Natural killer cell (primary cell): ENCODE data around the gene BCL7B. TPM values are rescaled to one million over a fixed set of nuclear protein-coding genes. Genes with fewer than 3 reads are reported as not detected.

Experiments used
- ATAC-seq, 3 donors: fragments of 150-1000 bp in 2 of 3; fragments of 200-7000 bp in 1 of 3; cut with Tn5 transposase; 1 replicate in 1 of 3; 2 replicates in 2 of 3; pipeline ENCODE4 v1.10.0; 2021; ENCODE audit warnings: mild to moderate bottlenecking in 2 of 3, moderate library complexity in 2 of 3
- DNase-seq, 2 donors: peaks; one replicate each; pipeline versions ENCODE4 v3.0.0 to v3.0.0-alpha.2; 2013 to 2021; ENCODE audit warnings: mixed read lengths in 1 of 2
- H3K27ac ChIP-seq: one replicate; pipeline ENCODE4 v1.5.1; 2013; ENCODE audit warnings: mild to moderate bottlenecking, low read length
- H3K27me3 ChIP-seq: one replicate; pipeline ENCODE4 v1.6.1; 2013; ENCODE audit warnings: low read length; ENCODE audit not compliant: control insufficient read depth, insufficient read depth
- H3K36me3 ChIP-seq: one replicate; pipeline ENCODE4 v1.6.1; 2013; ENCODE audit warnings: low read length; ENCODE audit not compliant: control insufficient read depth, insufficient read depth
- H3K4me1 ChIP-seq: one replicate; pipeline ENCODE4 v1.6.1; 2013; ENCODE audit warnings: low read length; ENCODE audit not compliant: control insufficient read depth, insufficient read depth
- H3K4me3 ChIP-seq: one replicate; pipeline ENCODE4 v1.5.1; 2013; ENCODE audit warnings: low read length
- H3K9me3 ChIP-seq: one replicate; pipeline ENCODE4 v1.6.1; 2013; ENCODE audit warnings: low read length; ENCODE audit not compliant: control insufficient read depth, insufficient read depth
- H3K27ac Mint-ChIP-seq, 2 donors: one replicate each; pipeline ENCODE4 v1.8.0; 2022; ENCODE audit warnings: mild to moderate bottlenecking in 2 of 2, mixed read lengths in 2 of 2, moderate library complexity in 1 of 2
- H3K27me3 Mint-ChIP-seq, 2 donors: one replicate each; pipeline ENCODE4 v1.8.0; 2022; ENCODE audit warnings: low read depth in 2 of 2, mixed read lengths in 2 of 2
- H3K36me3 Mint-ChIP-seq: one replicate; pipeline ENCODE4 v1.8.0; 2022; ENCODE audit warnings: mixed read lengths
- H3K4me1 Mint-ChIP-seq, 2 donors: one replicate each; pipeline ENCODE4 v1.8.0; 2022; ENCODE audit warnings: mixed read lengths in 2 of 2
- H3K4me3 Mint-ChIP-seq: one replicate; pipeline ENCODE4 v1.8.0; 2022; ENCODE audit warnings: mild to moderate bottlenecking, moderate library complexity, mixed read lengths
- H3K9me3 Mint-ChIP-seq, 2 donors: one replicate each; pipeline ENCODE4 v1.8.0; 2022; ENCODE audit warnings: mixed read lengths in 2 of 2
- WGBS: methylation state at CpG from one replicate; pipeline ENCODE4 v1.1.7; 2013; ENCODE audit warnings: missing lambda C conversion rate; ENCODE audit not compliant: insufficient coverage; 5-methylcytosine and 5-hydroxymethylcytosine counted together
- intact Hi-C: fragments of 100-400 bp; cut with micrococcal nuclease; formaldehyde crosslinking; loops from one replicate; pipeline ENCODE4 v1.14.2; 2022
- total RNA-seq, 4 donors: library from RNA; stranded (reverse); fragments of 120-200 nt in 1 of 4; gene quantifications; one replicate each; pipeline versions ENCODE4 v1.2.3 to v1.2.4, GENCODE V29; 2013 to 2022
- TF ChIP-seq, protein P1 (sequence below): fragments of 200-600 bp; IDR thresholded peaks from one replicate; pipeline ENCODE4 v1.8.0; 2022; ENCODE audit warnings: antibody characterized with exemption

BCL7B gene
- total RNA-seq, 3 donors from 2014 or later (not counting 1 experiment from before 2014, with no cell fraction given): 109 to 131 (median 120) TPM

DNA sequence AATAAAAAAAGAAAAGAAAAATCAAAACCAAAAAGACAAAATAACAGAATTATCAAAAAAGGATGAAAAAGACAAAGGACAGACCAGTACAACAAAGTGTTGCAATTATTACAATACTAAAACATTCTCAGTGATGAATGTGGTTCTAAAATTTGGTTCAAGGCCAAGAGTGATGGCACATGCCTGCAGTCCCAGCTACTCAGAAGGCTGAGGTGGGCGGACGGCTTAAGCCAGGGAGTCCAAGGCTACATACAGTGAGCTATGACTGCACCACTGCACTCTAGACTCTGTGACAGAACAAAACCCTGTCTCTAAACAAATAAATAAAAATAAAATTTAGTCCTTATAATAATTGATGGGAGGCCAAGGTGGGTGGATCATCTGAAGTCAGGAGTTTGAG is 49.9 kb downstream of the BCL7B start:
- Histone ChIP-seq H3K9me3 (no peaks in the 10 kb centered on the region), H3K36me3 (peaks cover 57% of the 10 kb centered on the region), H3K27me3 (no peaks in the 10 kb centered on the region), H3K4me1 (no peaks in the 10 kb centered on the region), H3K27ac (no peak overlapping the region), H3K4me3 (no peak overlapping the region)
- WGBS: 100% methylated on average over 2 of the region's 2 CpGs
- H3K27me3 Mint-ChIP-seq: no peaks in the 10 kb centered on the region
- no peak for DNase-seq
- peak overlapping the region in 1 of 2 donors; percentile 12 for H3K27ac Mint-ChIP-seq
- no peaks in the 10 kb centered on the region for H3K9me3 Mint-ChIP-seq
- intact Hi-C loops: no loop called here
- H3K4me1 Mint-ChIP-seq: peaks cover 17 to 26% of the 10 kb centered on the region in 2 donors
- ATAC-seq: no peak
- no peak overlapping the region for H3K4me3 Mint-ChIP-seq
- H3K36me3 Mint-ChIP-seq: peaks cover 7% of the 10 kb centered on the region
- TF ChIP-seq, protein P1, sequence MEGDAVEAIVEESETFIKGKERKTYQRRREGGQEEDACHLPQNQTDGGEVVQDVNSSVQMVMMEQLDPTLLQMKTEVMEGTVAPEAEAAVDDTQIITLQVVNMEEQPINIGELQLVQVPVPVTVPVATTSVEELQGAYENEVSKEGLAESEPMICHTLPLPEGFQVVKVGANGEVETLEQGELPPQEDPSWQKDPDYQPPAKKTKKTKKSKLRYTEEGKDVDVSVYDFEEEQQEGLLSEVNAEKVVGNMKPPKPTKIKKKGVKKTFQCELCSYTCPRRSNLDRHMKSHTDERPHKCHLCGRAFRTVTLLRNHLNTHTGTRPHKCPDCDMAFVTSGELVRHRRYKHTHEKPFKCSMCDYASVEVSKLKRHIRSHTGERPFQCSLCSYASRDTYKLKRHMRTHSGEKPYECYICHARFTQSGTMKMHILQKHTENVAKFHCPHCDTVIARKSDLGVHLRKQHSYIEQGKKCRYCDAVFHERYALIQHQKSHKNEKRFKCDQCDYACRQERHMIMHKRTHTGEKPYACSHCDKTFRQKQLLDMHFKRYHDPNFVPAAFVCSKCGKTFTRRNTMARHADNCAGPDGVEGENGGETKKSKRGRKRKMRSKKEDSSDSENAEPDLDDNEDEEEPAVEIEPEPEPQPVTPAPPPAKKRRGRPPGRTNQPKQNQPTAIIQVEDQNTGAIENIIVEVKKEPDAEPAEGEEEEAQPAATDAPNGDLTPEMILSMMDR: no peak

DNA sequence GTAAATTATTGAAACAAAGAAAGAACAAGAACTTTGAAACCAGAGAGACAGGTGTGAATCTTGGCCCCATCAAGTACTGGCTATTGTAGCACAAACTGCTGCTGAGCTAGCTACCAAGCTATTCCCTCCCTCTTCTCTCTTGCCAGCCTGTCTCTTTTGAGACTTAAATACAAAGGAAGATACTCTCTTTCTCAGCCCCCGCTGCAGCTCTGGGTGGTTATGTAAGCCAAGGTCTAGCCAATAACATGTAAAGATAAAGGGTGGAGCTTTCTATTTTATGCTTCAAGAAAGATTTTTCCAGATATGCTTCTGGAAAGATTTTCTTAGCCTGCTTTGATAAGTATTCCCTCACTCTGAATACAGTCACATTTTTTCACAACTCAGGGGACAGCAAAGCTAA is 52.6 kb downstream of the BCL7B start:
- intact Hi-C loops: no loop called here
- Histone ChIP-seq H3K27me3 (no peaks in the 10 kb centered on the region), H3K4me1 (no peaks in the 10 kb centered on the region), H3K36me3 (peaks cover 61% of the 10 kb centered on the region), H3K27ac (no peak overlapping the region), H3K9me3 (no peaks in the 10 kb centered on the region), H3K4me3 (no peak overlapping the region)
- Mint-ChIP-seq H3K4me3 (no peak overlapping the region), H3K27ac (no peak overlapping the region), H3K9me3 (no peaks in the 10 kb centered on the region), H3K27me3 (no peaks in the 10 kb centered on the region), H3K4me1 (peaks cover 13 to 20% of the 10 kb centered on the region in 2 donors), H3K36me3 (peaks cover 7% of the 10 kb centered on the region)
- no CpG with 5 or more reads among the region's 1 CpG for WGBS
- TF ChIP-seq, protein P1: no peak
- no peak for DNase-seq
- ATAC-seq: no peak

DNA sequence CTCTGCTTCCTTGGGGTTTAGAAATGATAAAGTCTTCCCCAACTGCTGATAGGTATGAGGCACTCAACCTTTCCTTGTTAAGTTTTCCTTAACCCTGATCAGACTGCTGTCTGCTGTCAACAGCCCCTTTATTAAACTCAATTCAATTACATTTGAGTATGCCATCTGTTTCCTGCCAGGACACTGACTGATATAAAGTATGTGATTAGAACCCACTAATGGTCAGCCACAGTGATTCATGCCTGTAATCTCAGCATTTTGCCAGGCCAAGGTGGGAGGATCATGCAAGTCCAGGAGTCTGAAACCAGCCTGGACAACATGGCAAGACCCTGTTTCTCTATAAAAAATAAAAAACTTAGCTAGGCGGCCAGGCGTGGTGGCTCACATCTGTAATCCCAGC is 53.5 kb downstream of the BCL7B start:
- intact Hi-C loops: no loop called here
- Mint-ChIP-seq H3K9me3 (no peaks in the 10 kb centered on the region), H3K4me1 (peaks cover 13 to 20% of the 10 kb centered on the region in 2 donors), H3K36me3 (peaks cover 7% of the 10 kb centered on the region), H3K27ac (no peak overlapping the region), H3K4me3 (no peak overlapping the region), H3K27me3 (no peaks in the 10 kb centered on the region)
- no peaks in the 10 kb centered on the region for H3K27me3 ChIP-seq
- no peak overlapping the region for H3K27ac ChIP-seq
- no peaks in the 10 kb centered on the region for H3K9me3 ChIP-seq
- 98% methylated on average over 2 of the region's 2 CpGs for WGBS
- no peak overlapping the region for H3K4me3 ChIP-seq
- H3K36me3 ChIP-seq: peaks cover 64% of the 10 kb centered on the region
- ATAC-seq (no peak), DNase-seq (no peak)
- H3K4me1 ChIP-seq: no peaks in the 10 kb centered on the region
- TF ChIP-seq, protein P1: no peak

DNA sequence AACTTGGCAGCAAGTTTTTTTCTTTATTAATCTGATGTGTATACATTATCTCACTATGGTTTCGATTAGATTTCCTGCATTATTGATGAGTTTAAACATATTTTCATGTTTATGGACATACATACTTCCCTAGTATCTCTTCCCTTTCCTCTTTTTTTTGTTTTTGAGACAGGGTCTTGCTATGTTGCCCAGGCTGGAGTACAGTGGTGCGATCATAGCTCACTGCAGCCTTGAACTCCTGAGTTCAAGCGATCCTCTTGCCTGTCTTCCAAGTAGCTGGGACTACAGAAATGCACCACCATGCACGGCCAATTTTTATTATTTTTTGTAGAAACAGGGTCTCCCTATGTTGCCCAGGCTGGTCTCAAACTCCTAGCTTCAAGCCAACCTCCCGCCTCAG is 54.3 kb downstream of the BCL7B start:
- ATAC-seq (no peak), DNase-seq (no peak)
- Mint-ChIP-seq H3K9me3 (no peaks in the 10 kb centered on the region), H3K36me3 (peaks cover 13% of the 10 kb centered on the region), H3K4me1 (peaks cover 13 to 20% of the 10 kb centered on the region in 2 donors), H3K27ac (peak overlapping the region in 1 of 2 donors; percentile 12), H3K27me3 (no peaks in the 10 kb centered on the region), H3K4me3 (no peak overlapping the region)
- TF ChIP-seq, protein P1: no peak
- H3K4me1 ChIP-seq: no peaks in the 10 kb centered on the region
- 99% methylated on average over 4 of the region's 5 CpGs for WGBS
- H3K4me3 ChIP-seq: no peak overlapping the region
- no peak overlapping the region for H3K27ac ChIP-seq
- peaks cover 69% of the 10 kb centered on the region for H3K36me3 ChIP-seq
- H3K27me3 ChIP-seq: no peaks in the 10 kb centered on the region
- intact Hi-C loops: no loop called here
- no peaks in the 10 kb centered on the region for H3K9me3 ChIP-seq
